NOMO-1 treated with DMSO at 0.1 percent for 48 hours (cell line): Measurements from ENCODE around the gene SNTG2.

Source experiments
- DNase-seq: peaks from one replicate; lab custom pipeline; 2025; ENCODE audit not compliant: unreplicated experiment; lab: John Stamatoyannopoulos, UW

The SNTG2 gene

GRCh38 chr2:926259-926793 lies 24.3 kb upstream of the SNTG2 start:
- no peak for DNase-seq

GRCh38 chr2:926896-927295 lies 23.8 kb upstream of the SNTG2 start:
- no peak for DNase-seq

GRCh38 chr2:929011-929735 lies 21.5 kb upstream of the SNTG2 start:
- no peak for DNase-seq

GRCh38 chr2:929925-930324 lies 20.7 kb upstream of the SNTG2 start:
- DNase-seq: no peak

GRCh38 chr2:930935-931334 lies 19.7 kb upstream of the SNTG2 start:
- DNase-seq: no peak

- DNase-seq: no peak
Measured at GRCh38 chr2:932320-933115, 18.1 kb upstream of the SNTG2 start.

- no peak for DNase-seq
Measured at GRCh38 chr2:933734-934295, 16.8 kb upstream of the SNTG2 start.

- DNase-seq: no peak
Measured at GRCh38 chr2:937530-937929, 13.1 kb upstream of the SNTG2 start.

- no peak for DNase-seq
Measured at GRCh38 chr2:938181-939005, 12.3 kb upstream of the SNTG2 start.

GRCh38 chr2:939936-940601 lies 10.6 kb upstream of the SNTG2 start:
- no peak for DNase-seq

- DNase-seq: no peak
Measured at GRCh38 chr2:941871-942270, 8.8 kb upstream of the SNTG2 start.

- DNase-seq: no peak
Measured at GRCh38 chr2:942775-943460, 7.7 kb upstream of the SNTG2 start.

- DNase-seq: no peak
Measured at GRCh38 chr2:943461-943797, 7.2 kb upstream of the SNTG2 start.

GRCh38 chr2:943821-944220 lies 6.8 kb upstream of the SNTG2 start:
- DNase-seq: no peak

GRCh38 chr2:944693-945092 lies 6.0 kb upstream of the SNTG2 start:
- DNase-seq: no peak

- DNase-seq: no peak
Measured at GRCh38 chr2:945104-945503, 5.5 kb upstream of the SNTG2 start.

- no peak for DNase-seq
Measured at GRCh38 chr2:946073-946948, 4.3 kb upstream of the SNTG2 start.

- DNase-seq: no peak
Measured at GRCh38 chr2:949384-950079, 1.1 kb upstream of the SNTG2 start.
